Measurements from ENCODE around the gene COPS7A.

The COPS7A gene

GRCh38 chr12:6723607-6724408, at the start of gene COPS7A:
Gene COPS7A, plus strand, starts transcription at chr12:6724046. Its CDS starts 611 bp downstream, at chr12:6724657.
- TF ChIP-seq CTCF (IDR thresholded peaks at IDR 0.05; ENCODE audit: extremely low read depth, insufficient read depth, missing control alignments), result no peak
- peak; percentile 96 for DNase-seq (ENCODE audit: low spot score)
- in situ Hi-C loops (cut with MboI; ENCODE audit: low pct_unique_long_range_greater_than_20kb, low sequenced_read_pairs, unreplicated experiment), result no loop called here

DNA sequence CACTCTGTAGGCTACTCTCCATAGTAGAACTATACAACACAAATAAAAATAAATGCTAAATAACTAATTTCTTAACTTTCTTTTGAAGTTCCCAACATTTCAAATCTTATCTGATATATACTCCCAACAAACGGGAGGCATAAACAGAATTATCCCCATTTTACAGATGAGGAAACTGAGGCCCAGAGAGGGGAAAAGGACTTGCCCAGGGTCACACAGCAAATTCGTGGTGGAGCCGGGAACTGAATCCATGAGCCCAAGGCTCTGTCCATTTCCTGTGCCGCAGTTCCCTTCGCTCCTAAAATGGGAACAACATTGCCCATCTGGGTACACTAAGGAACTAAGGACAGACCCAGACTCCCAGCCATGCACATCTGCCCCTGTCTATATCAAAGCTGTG, 46.9 kb upstream of the COPS7A start:
- DNase-seq (ENCODE audit: low spot score), result no peak
- in situ Hi-C loops (cut with MboI; ENCODE audit: low pct_unique_long_range_greater_than_20kb, low sequenced_read_pairs, unreplicated experiment), result no loop called here
- no peak for TF ChIP-seq CTCF (IDR thresholded peaks at IDR 0.05; ENCODE audit: extremely low read depth, insufficient read depth, missing control alignments)

DNA sequence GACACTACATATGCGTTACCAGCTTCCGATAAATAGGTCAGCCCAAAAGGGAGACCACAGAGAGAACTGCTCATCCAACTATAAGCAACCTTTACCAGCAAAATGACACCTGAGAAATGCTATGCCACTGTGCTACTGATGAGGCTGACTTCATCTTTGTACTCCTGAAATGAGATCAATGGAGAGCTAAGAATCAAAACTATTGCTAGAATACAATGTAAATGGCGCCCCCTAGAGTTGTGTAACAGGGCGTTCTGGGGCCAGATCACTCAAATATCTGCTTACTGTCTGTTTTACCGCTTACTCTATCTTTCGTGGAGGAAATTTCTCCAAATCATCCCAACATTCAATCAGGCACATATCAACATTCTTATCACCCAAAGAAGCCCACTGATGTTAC, 39.2 kb upstream of the COPS7A start:
- in situ Hi-C loops (cut with MboI; ENCODE audit: low pct_unique_long_range_greater_than_20kb, low sequenced_read_pairs, unreplicated experiment), result no loop called here
- TF ChIP-seq CTCF (IDR thresholded peaks at IDR 0.05; ENCODE audit: extremely low read depth, insufficient read depth, missing control alignments), result peak; percentile 54
- DNase-seq (ENCODE audit: low spot score), result peak; percentile 55

GRCh38 chr12:6685814-6686213, 38.0 kb upstream of the COPS7A start:
- DNase-seq (ENCODE audit: low spot score), result no peak
- no peak for TF ChIP-seq CTCF (IDR thresholded peaks at IDR 0.05; ENCODE audit: extremely low read depth, insufficient read depth, missing control alignments)
- in situ Hi-C loops (cut with MboI; ENCODE audit: low pct_unique_long_range_greater_than_20kb, low sequenced_read_pairs, unreplicated experiment), result no loop called here

- no peak for TF ChIP-seq CTCF (IDR thresholded peaks at IDR 0.05; ENCODE audit: extremely low read depth, insufficient read depth, missing control alignments)
- in situ Hi-C loops (cut with MboI; ENCODE audit: low pct_unique_long_range_greater_than_20kb, low sequenced_read_pairs, unreplicated experiment), result no loop called here
- DNase-seq (ENCODE audit: low spot score), result no peak
Measured at GRCh38 chr12:6688543-6688998, 35.3 kb upstream of the COPS7A start.

DNA sequence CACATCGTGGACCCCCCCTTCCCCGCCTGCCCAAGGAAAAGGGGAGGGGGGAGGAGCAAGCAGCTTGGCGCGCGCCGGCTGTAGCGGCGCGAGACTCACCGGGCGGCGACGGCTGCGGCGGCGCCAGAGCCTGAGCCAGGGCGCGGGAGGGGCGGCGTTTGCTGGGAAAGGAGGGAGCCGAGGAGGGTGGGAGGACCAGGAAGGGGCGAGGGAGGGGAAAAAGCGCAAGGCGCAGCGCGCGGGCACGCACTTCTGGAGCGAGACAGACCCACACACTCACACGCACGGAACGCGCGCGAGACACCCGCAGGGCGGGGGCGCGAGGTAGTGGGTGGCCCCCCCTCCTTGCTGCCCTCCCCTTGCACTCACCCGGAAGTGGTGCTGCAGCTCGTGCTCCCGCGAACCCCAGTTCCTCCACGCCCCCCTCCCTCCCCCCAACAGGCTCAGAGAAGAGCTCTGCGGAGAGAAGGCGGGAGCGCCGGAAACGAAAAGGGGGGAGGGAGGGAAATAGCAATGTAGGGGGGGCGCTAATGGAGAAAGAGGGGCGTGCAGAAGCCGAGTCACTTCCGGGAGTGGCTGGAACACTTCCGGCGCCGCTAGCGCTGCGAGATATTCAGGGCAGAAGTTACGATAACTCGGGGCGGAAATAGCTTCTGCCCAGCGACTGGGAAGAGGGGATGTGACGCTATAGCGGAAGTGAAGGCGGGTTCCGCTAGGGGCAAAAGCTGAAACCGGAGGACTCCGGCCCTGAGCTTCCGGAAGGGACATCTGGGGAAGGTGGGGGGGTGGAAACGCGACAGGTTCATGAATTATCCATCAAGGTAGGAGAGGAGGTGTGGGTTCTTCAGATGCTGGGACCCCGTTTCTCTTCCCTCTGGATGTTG, 34.6 kb upstream of the COPS7A start, which contains the start of gene ZNF384:
ZNF384 (minus strand) TSS at position 377 of the 884 bp plus-strand sequence. CDS start 9,855 bp downstream, outside the sequence.
- DNase-seq (ENCODE audit: low spot score), result peak; percentile 96
- TF ChIP-seq CTCF (IDR thresholded peaks at IDR 0.05; ENCODE audit: extremely low read depth, insufficient read depth, missing control alignments), result no peak
- in situ Hi-C loops (cut with MboI; ENCODE audit: low pct_unique_long_range_greater_than_20kb, low sequenced_read_pairs, unreplicated experiment), result no loop called here
